Stimulated activated CD4-positive, alpha-beta T cell treated with anti-CD3 and anti-CD28 coated beads, TNF-alpha, amount 100 ng/mL, for 4 hours (primary cell): ENCODE measurements around the gene BRAT1.
"Not testable (repeated sequence)": the region's sequence is repeated elsewhere in the genome, so short reads cannot be mapped to it uniquely, and the experiment has no call there.

Source experiments
- DNase-seq, 3 experiments: peaks; one replicate each; pipeline ENCODE4 v3.0.0-alpha.2; 2020; ENCODE audit warnings: low read depth in 3 of 3

BRAT1 gene

DNA sequence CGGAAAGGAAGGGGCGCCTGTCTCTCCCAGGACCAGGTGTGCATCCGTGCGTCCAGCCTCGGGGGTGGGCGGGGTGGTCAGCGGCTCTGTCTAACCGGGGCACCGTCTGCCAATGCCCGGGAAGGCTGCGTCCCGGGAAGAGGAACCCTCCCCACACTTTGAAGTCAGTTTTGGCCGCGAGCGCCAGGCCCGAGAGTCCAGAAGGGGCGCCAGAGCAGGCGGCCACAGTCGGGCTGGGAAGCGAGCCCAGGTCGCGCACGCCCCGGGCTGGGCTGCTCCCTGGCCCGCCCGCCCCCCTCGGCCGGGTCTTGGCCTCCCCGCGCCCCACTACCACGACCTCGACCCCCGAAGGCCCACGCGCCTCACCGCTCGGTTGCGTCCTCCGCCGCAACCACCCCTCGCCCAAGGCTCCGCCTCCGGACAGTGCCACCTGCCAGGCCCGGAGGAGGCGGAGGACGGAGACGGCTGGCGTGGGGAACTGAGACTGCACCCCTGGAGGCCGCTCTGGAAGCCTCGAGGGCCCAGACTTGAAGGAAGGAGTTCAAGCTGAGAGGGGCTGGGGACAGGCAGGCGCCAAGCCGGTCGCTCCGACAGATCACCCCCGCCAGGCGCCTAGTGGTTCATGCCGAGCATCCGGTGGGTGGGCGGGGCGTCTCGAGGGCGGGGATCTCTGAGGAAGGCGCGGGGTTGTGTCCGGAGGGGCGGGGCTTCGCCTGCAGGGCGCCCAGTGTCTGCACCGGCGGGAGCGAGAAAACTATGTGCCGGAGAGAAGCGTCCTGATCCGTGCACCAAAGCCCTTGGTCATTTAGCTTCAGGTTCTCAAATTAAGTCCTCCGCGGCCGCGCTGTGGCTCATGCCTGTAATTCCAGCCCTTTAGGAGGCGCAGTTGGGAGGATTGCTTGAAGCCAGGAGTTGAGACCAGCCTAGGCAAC is at the start of gene BRAT1:
Gene BRAT1, minus strand, starts transcription at position 404 of the 932 bp plus-strand sequence. CDS start 1,093 bp downstream, outside the sequence.
- peak; percentile 87 to 97 (median 93) for DNase-seq

DNA sequence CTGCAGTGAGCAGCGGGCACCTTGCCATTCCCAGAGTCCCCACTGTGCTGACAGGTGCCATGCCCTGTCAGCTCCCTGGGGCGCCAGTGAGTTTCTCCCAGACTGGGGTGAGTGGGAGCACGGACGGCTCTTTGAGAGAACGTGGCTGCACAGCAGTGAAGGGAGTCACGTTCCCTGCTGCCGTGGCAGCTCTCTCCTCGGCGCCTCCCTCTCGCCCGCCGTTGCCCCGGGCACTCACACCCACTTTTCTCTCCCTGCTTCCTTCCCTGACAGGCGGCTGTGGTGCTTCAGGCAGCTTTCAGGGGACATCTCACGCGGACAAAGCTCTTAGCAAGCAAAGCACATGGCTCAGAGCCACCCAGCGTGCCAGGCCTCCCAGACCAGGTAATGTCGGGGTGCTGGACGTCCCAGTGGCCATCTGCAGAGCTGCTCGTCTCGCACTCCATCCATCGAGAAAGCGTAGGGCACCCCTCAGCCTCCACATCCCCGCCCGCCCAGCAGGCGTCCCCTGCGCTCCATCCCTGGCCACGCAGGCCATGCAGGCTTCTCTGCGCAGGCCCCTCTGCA is 49.4 kb upstream of the BRAT1 start:
- no peak for DNase-seq

DNA sequence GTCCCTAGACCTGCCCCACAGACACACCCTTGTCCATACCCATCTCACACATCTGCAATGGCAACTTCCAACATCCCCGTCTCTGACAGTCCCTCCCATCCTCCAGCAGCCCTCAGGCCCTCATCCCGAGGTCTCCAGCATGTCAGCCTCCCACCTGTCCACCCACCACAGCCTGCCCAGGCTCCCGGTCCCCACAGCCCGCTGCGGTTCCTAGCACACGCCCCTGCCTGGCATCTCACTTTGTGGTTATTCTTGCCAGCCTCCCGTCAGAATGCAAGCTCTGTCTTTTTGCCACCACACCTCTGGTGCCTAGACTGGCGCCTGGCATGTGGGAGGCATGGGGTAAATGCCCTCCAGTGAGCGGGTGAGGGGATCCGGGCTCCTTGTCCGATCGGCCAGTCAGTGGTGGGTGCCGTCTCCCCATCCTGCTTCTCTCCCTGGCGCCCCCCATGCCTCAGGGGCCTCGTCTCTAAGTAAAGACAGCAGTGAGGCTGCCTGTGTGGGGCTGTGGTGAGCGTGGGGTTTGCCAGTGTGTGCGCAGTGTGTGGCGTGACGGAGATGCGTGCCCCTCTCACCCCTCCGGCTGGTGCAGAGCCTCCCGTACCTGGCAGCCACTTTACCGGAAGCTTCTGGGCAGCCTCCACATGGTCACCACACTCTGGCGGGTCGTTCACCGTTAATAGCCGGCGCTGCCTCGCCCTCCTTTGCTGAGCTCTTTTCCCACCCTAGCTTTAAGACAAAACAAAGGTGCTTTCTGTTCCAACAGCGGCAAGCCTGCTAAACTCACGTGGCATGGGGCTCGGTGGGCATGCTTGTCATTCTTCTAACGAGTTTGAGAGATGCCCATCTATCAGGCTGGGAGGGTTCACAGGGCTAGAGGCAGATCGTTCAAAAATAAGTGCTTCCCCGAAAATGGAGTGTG is 48.0 kb upstream of the BRAT1 start:
- no peak for DNase-seq

DNA sequence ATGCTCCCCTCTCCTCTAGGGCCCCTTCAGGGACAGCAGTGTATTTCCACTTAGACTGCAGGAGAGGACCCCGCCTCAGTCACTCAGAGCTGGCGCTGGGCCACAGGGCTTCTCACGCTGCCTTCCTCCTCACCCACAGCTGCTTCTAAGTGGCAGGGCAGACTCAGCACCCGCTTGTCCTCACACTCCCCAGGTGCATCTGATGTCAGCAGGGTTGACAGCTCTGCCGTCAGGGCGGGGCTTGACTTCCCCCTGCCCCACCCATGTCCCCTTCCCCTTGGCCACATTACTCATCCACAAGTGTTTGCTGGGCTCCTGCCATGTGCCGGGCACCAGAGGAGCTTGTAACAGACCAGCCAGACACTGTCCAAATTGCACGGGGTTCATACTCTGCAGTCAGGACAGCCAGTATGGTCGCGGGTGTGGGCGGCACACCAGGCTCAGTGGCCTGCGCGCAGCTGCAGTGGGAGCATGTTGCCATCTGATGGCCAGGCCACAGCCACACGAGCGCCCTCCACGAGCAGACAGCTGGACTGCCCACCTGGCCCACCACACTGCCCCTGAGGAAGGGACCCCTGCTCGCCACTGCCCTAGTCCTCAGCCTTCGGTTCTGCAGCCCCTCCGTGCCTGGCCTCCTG is 47.2 kb upstream of the BRAT1 start:
- DNase-seq: no peak

DNA sequence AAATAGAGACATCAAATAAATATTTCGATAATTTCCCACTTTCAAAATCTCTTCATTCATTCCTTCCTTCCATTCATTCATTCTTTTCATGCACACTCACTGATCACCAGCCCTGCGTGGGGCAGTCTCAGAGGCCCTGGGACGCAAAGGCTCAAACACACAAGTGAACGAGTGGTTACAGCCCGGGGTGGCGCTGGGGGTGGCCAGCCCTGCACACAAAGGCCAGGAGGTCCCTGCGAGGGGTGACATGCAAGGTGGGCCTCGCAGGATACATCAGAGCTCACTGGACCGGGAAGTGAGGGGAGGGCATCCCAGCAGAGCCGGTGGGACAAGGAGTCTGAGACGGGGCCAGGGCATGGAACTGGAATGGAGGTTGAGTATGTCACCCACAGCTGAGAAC is 46.6 kb upstream of the BRAT1 start:
- DNase-seq: no peak

DNA sequence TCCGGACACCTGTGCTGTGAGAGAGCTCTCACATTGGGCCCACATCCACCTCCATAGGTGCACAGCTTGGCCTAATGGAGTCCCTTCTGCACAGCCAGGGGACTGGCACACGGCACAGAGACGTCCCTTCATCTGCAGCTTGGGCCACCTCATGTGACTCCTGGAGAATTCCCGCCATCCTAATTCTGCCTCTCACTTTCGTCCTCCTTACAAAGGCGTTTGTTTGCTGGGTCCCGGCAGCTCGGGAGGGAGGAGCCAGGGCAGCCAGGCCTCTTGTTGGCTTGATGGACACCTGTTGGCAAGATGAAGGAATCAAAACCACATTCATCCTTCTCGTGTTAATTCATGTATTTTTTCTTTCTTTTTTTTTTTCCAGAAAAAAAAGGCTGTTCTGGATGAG is 45.7 kb upstream of the BRAT1 start:
- DNase-seq: no peak

DNA sequence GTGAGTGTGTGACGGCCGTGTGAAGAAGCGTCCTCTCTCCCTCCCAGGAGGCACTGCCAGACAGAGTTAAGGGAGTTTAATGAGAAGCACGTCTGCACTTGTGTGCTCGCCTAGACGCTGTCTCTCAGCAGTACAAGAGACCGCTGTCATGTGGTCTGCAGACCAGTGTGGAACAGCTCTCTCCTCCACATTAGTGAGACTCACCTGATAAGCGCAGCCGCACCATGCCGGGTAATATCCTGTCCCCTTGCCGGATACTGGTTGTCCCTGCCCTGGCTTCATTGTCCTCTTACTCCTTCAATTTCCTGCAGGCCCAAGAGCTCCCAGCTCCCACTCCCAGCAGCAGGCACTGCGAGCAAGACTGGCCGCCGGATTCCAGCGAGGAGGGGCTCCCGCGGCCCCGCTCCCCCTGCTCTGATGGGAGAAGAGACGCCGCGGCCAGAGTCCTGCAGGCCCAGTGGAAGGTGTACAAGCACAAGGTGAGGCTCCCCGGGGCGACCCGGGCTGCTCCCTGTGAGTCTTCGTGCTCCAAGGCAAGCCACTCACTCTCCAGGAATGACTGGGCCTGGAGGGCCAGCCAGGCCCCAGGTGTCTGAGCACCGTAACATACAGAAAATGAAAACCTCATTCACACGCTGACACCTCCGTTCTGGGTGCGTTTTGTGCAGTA is 43.0 kb upstream of the BRAT1 start:
- DNase-seq: no peak

DNA sequence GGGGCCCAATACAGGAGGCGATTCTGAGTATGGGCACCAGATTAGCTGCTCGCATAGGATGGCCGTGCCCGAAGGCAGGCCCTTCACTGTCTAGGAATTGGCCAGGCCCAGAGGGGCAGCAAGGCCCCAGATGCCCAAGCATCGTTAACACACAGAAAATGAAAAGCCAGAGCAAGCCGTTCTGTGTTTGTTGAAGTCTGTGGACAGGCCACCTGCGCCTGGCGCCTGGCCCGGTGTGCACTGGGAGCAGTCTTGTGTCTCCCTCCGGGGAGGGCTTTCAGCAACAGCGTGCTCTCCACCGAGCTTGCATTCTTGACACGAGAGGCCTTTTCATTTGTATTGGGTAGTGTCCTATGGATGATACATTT is 41.9 kb upstream of the BRAT1 start:
- no peak for DNase-seq

DNA sequence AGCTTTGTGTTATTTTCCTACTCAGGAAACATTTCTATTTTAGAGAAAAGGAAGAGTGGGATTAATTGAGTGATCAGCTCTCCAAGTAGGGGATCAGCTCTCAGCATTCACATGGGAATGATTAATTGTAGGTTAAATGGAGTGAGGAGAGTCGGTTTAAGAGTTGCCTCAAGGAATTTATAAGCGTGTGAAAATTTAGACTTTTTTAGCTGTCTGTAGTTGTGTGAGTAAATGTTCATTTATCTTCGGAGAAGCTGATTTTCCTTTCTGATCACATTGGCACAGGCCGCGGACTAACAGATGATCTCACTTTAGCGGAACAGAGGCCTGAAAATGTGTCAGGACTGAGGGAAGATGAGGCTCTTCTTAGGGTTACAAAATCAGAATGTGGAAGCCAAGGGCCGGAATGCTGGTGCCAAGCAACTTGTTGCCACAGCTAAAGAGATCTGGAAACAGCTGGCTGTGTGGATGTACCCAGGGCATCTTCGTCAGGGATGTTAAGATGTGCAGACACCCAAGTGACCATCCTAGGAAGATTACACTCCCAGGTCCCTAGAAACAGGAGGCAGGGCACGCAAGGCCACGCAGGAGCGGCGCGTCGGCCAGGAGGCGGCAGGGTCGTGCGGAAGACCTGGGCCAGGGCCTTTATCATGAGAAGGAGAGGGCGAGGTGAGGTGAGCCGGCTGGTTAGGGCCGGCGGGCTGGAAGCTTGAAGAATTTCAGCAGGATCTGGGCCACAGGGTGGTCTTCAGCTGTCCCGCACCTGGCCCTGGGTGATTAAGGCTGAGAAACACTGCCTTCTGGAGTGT is 41.3 kb upstream of the BRAT1 start:
- DNase-seq: no peak

DNA sequence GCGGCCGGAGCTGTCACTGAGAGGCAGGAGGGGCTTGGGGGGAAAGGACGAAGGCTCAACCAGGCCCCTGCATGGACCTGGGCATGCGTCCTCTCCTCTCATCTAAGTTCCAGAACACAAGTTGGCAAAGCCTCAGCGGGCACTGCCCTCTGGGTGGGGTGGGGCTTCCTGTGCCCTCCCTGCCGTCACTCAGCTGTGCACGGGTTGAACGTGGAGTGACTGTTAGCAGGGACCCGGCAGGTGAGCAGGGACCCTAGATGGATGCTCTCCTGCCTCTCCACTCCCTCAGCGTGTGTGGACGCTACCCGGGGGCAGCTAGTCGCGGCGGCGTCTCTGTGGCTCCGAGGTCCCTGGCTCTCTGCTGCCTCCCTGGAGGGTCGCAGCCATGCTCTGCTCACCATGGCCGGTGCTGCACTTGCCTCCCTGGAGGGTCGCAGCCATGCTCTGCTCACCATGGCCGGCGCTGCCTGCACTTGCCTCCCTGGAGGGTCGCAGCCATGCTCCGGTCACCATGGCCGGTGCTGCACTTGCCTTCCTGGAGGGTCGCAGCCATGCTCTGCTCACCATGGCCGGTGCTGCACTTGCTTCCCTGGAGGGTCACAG is 40.0 kb upstream of the BRAT1 start:
- no peak for DNase-seq

DNA sequence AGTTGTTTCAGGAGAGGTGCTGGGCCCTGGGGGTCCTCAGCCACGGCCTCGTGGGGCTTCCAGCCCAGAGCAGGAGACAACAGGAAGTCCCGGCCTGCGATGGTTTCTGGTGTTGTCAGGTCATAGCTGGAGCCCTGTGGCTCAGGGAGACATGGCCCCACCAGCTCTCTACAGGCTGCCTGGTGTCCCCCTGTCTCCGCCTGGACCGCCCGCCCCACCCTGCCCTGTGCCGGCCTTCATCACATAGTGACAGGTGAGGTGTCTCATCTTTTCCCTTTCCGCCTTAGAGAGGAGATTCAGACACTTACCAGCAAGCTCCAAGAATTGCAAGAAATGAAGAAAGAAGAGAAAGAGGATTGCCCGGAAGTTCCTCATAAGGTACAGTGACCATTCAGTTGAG is 39.3 kb upstream of the BRAT1 start:
- DNase-seq: no peak

DNA sequence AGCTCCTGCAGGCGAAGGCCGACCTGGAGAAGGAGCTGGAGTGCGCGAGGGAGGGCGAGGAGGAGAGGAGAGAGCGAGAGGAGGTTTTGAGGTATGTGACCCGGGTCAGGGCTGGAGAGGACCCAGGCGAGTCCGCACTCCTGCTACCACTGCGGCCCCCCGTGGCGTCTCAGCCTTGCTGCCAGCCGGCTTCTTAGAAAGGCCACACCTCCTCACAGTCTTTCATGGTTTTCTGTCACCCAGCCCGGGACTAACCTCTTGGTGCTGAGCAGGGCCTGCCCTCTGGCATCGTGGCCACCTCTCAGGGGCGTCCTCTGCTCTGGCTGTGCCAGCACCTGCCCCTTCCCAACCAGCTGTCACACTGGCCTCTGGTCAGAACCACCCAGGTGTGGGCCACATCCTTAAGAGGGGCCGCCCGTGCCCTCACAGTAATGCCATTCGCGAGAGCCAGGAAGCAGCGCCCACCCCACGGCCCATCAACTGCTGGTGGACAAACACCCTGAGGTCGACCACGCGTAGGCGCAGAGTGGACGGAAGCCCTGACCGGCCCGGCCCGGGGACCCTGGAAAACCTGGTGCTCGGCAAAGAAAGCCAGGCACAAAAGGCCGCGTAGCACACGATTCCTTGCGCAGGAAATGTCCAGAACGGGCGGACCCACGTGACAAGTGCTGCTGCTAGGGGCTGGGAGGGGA is 37.9 kb upstream of the BRAT1 start:
- no peak for DNase-seq

DNA sequence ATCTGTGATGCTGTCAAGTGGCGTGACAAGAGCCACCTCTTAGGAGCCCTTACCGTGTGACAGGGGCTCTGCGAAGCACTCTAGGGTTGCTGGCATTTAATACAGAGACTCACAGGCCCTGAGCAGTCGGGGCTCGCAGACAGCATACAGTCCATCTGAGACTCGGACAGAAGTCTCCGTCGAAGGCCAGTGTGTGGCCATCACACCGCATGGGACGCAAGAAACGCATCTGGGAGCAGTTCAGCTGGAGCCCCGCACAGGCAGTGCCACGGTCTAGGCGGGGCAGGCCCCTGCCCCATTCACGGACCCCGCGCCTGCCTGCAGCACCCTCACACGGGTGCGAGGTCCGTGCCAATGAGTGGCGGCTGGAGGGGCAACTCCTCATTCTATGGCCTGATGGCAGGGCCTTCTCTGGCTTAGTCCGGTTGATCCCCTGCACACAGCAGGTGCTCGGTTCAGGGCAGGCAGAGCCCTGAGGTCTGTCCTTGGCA is 37.1 kb upstream of the BRAT1 start:
- DNase-seq: no peak

DNA sequence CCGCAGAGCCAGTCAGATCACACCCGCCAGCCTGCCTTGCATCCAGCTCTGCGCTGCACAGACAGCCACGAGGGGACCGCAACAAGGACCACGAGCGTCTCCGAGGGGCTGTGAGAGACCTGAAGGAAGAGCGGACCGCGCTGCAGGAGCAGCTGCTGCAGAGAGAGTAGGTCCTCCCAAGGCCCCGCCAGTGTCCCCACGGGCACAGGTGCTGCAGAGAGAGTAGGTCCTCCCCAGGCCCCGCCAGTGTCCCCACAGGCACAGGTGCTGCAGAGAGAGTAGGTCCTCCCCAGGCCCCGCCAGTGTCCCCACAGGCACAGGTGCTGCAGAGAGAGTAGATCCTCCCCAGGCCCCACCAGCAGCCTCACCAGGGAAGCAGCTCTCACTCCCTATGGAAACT is 34.6 kb upstream of the BRAT1 start:
- DNase-seq: not testable (repeated sequence)

DNA sequence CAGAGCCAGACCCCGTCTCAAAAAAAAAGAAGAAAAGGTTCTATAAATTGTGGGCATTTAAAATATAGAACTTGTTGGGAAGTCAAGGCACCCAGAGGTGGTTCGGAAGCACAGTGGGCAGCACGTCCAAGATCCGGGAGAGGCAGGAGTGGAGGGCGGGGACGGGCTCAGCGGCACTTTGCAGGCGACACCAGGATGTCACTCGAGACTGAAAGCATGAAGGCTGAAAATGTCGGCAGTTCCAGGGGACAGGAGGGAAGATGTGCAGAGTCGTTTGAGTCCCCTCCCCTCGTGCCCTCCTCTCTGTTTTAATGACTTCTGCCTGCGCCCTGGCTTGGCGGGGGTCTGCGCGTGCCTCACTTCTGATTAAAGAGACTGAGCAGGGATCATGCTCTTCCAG is 34.0 kb upstream of the BRAT1 start:
- no peak for DNase-seq

DNA sequence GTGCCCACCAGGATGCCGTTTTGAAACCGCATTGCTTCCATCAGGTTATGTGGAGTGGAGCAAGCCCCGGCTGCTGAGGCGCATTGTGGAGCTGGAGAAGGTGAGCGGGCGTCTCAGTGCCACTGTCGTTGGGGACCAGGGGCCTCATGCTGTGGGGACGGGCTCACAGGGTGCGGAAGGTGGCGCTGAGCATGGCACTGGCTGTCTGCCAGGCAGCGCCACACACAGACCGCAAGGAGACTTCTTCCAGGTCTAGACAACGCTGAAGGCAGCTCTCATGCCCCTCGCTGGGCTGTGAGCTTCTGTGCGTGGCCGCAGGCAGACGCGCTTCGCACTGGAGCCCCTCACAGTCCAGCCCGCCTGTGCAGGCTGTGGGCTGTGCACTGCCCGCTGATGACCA is 32.5 kb upstream of the BRAT1 start:
- DNase-seq: no peak

DNA sequence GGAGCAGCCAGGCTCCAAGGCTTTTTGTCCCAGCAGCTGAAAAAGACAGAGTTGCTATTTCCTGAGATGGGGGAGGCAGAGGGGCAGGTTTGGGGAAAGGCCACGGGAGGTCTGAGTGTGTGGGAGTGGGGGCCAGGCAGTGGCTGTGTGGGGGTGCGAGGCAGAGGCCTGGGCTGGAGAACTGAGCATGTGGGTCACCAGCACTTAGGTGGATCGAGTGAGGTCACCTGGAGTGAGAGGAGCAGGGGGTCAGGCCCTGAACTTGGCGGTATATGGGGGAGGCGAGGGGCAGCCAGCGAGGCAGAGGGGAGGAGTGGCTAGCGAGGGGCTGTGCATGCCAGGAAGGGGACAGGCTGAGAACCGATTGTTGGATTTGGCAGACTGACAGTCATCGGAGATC is 31.8 kb upstream of the BRAT1 start:
- DNase-seq: no peak

DNA sequence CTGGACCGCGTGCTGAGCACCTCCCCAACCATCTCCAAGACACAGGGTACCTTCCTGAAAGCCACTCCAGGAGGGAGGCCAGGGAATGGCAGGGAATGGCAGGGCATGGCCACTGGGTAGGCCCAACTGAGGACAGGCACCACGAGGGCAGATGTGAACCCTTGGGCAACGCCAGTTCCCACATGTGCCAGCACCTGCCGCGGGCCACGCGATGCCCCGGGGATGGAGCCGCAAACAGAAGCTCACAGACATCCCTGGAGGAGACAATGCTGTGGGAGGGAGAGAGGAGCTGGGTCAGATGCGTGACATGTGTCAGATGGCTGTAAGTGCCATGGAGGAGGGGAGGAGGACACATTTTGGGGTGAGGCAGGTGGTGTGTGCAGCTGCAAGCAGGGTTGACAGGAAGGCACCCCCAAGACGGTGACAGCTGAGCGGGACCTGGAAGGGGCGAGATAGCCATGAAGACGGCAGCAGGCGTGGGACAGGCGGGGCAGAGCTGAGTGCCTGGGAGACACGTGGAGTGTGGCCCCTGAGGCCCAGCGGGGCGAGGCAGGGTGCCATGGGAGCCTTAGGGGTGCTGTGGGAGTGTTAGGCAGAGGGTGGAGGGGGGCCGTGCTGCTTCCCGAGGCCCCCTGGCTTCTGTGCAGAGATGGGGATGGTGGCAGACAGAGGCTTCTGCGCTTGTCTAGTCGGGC is 31.1 kb upstream of the BRAT1 start:
- no peak for DNase-seq

DNA sequence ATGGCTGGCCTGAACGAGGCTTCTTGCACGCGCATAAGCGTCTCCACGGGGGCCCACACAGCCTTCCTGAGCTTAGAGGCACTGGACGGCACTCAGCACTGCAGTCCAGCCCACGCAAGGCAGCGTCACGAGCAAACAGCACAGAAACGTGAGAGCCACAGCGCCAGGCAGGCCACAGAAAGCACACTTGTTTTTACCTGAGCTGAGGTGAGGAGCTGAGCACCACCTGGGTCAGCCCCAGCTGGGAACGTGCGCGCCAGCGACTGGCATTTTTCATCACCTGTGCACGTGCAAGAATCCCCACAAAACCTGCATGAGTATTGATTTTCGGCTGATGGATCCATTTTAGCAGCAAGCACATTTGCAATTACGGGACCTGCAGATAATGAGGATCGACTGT is 30.1 kb upstream of the BRAT1 start:
- no peak for DNase-seq
